ENCODE results near the gene DIP2C. TPM values are rescaled to one million over a fixed set of nuclear protein-coding genes. Genes with fewer than 3 reads are reported as not detected.
"Not testable (repeated sequence)": the region's sequence is repeated elsewhere in the genome, so short reads cannot be mapped to it uniquely, and the experiment has no call there.

The DIP2C gene
- total RNA-seq, 4 donors from 2014 or later, result 13.4 to 32.0 (median 18.4) TPM

DNA sequence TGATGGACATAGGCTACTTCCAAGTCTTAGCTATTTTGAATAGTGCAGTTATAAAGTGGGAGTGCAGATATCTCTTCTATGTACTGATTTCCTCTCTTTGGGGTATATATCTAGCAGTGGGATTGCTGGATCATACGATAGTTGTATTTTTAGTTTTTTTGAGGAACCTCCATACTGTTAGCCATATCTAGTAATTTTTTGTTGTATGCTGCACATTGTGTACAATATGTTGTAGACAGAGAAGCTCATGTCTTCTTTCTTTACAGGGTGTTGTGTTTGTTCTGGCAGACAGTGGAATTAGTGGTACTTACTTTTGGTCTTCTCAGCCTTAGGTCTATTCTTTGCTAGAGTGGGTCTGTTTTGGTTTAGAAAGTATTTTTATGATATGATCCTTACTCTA is 13.7 kb upstream of the DIP2C start:
- TF ChIP-seq POLR2AphosphoS5 (IDR thresholded peaks at IDR 0.05), result no peak
- TF ChIP-seq, protein P1, sequence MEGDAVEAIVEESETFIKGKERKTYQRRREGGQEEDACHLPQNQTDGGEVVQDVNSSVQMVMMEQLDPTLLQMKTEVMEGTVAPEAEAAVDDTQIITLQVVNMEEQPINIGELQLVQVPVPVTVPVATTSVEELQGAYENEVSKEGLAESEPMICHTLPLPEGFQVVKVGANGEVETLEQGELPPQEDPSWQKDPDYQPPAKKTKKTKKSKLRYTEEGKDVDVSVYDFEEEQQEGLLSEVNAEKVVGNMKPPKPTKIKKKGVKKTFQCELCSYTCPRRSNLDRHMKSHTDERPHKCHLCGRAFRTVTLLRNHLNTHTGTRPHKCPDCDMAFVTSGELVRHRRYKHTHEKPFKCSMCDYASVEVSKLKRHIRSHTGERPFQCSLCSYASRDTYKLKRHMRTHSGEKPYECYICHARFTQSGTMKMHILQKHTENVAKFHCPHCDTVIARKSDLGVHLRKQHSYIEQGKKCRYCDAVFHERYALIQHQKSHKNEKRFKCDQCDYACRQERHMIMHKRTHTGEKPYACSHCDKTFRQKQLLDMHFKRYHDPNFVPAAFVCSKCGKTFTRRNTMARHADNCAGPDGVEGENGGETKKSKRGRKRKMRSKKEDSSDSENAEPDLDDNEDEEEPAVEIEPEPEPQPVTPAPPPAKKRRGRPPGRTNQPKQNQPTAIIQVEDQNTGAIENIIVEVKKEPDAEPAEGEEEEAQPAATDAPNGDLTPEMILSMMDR (IDR thresholded peaks at IDR 0.05), result no peak
- no peak for TF ChIP-seq EP300 (IDR thresholded peaks at IDR 0.05; ENCODE audit: low read depth)
- TF ChIP-seq POLR2A (IDR thresholded peaks at IDR 0.05), result no peak
- Histone ChIP-seq H3K36me3 (no peaks in the 10 kb centered on the region), H3K4me1 (no peaks in the 10 kb centered on the region), H3K4me3 (no peak overlapping the region), H3K27me3 (peaks cover 17% of the 10 kb centered on the region), H3K9me3 (peaks cover 0 to 6% of the 10 kb centered on the region in 2 donors), H3K27ac (no peak overlapping the region)
- 86 to 97% methylated on average over 1 of the region's 1 CpG for WGBS, 2 donors (ENCODE audit: low coverage in 1 of 2)
- no peak for DNase-seq
- intact Hi-C loops (cut with DNase I; ENCODE audit: low total_unique reads) (loop anchor here (10.0 kb wide), 1 partner anchor 72 kb away; no protein-coding TSS in a partner anchor), in situ Hi-C loops (cut with MboI; ENCODE audit: low pct_ligation_motif_present in 1 of 4, low pct_unique_long_range_greater_than_20kb in 1 of 4, low sequenced_read_pairs in 3 of 4) (no loop called here)

DNA sequence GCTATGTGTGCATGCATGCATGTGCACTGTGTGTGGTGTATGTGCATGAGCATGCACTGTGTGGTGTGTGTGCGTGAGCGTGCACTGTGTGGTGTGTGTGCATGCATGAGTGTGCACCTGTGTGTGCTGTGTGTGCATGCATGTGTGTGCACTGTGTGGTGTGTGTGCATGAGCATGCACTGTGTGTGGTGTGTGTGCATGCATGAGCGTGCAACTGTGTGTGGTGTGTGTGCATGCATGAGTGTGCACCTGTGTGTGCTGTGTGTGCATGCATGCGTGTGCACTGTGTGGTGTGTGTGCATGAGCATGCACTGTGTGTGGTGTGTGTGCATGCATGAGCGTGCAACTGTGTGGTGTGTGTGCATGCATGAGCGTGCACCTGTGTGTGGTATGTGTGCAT is 10.7 kb upstream of the DIP2C start:
- intact Hi-C loops (cut with DNase I; ENCODE audit: low total_unique reads), result loop anchor here (10.0 kb wide), 1 partner anchor 75 kb away; no protein-coding TSS in a partner anchor
- in situ Hi-C loops (cut with MboI; ENCODE audit: low pct_ligation_motif_present in 1 of 4, low pct_unique_long_range_greater_than_20kb in 1 of 4, low sequenced_read_pairs in 3 of 4); H3K27ac ChIP-seq: not testable (repeated sequence)

GRCh38 chr10:697097-697875 is 7.8 kb upstream of the DIP2C start:
- no peaks in the 10 kb centered on the region for H3K36me3 ChIP-seq
- intact Hi-C loops (cut with DNase I; ENCODE audit: low total_unique reads), result no loop called here
- no peak overlapping the region for H3K4me3 ChIP-seq
- H3K4me1 ChIP-seq, result peaks cover 0 to 4% (median 0%) of the 10 kb centered on the region in 4 donors
- H3K27ac ChIP-seq, result no peak overlapping the region
- in situ Hi-C loops (cut with MboI; ENCODE audit: low pct_ligation_motif_present in 1 of 4, low pct_unique_long_range_greater_than_20kb in 1 of 4, low sequenced_read_pairs in 3 of 4), result loop anchor here in 1 of 4 donors (25.0 kb wide), 1 partner anchor 185 kb away; no protein-coding TSS in a partner anchor
- no peaks in the 10 kb centered on the region for H3K9me3 ChIP-seq
- peaks cover 13% of the 10 kb centered on the region for H3K27me3 ChIP-seq
- 80% methylated on average over 30 of the region's 30 CpGs; no CpG with 5 or more reads in 1 of the 2 donors for WGBS, 2 donors (ENCODE audit: low coverage in 1 of 2)
- DNase-seq, result no peak
- TF ChIP-seq EP300 (IDR thresholded peaks at IDR 0.05; ENCODE audit: low read depth) (no peak), POLR2A (IDR thresholded peaks at IDR 0.05) (no peak), POLR2AphosphoS5 (IDR thresholded peaks at IDR 0.05) (no peak)
- TF ChIP-seq, protein P1 (IDR thresholded peaks at IDR 0.05), result no peak

More for the DNA sequence above, 10.7 kb upstream of the DIP2C start:
- H3K4me1 ChIP-seq, H3K9me3 ChIP-seq, DNase-seq, H3K36me3 ChIP-seq, H3K4me3 ChIP-seq: not testable (repeated sequence)
- H3K27me3 ChIP-seq, result peaks cover 17% of the 10 kb centered on the region
- 91 to 100% methylated on average over 4 to 6 of the region's 6 CpGs for WGBS, 2 donors (ENCODE audit: low coverage in 1 of 2)

DNA sequence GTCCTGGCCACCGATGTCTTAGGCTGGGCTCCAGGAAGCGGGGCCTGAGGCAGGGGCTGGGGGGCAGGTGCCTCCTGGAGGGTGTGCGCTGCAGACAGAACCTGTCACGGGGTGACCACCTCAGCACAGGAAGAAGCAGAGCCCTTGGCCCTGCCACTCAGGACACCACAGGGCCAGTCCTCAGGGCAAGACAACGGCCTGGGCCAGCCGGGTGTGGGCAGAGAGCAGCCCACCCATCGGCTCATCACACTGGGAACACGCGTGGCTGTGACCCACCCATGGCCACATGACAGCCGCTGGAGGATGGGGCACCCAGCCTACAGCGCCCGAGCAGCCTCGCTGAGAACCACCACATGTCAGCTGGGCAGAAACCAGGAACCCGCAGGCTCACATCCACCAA is 5.9 kb upstream of the DIP2C start:
- peaks cover 0 to 8% (median 2%) of the 10 kb centered on the region in 4 donors for H3K4me1 ChIP-seq
- H3K27me3 ChIP-seq, result peaks cover 13% of the 10 kb centered on the region
- no peak overlapping the region for H3K27ac ChIP-seq
- no peaks in the 10 kb centered on the region for H3K36me3 ChIP-seq
- intact Hi-C loops (cut with DNase I; ENCODE audit: low total_unique reads), result no loop called here
- no peaks in the 10 kb centered on the region for H3K9me3 ChIP-seq
- in situ Hi-C loops (cut with MboI; ENCODE audit: low pct_ligation_motif_present in 1 of 4, low pct_unique_long_range_greater_than_20kb in 1 of 4, low sequenced_read_pairs in 3 of 4), result loop anchor here in 1 of 4 donors (25.0 kb wide), 1 partner anchor 183 kb away; no protein-coding TSS in a partner anchor
- H3K4me3 ChIP-seq, result no peak overlapping the region
- WGBS, 2 donors (ENCODE audit: low coverage in 1 of 2), result 93% methylated on average over 12 of the region's 14 CpGs; no CpG with 5 or more reads in 1 of the 2 donors
- TF ChIP-seq, protein P1 (IDR thresholded peaks at IDR 0.05), result no peak
- TF ChIP-seq EP300 (IDR thresholded peaks at IDR 0.05; ENCODE audit: low read depth) (no peak), POLR2AphosphoS5 (IDR thresholded peaks at IDR 0.05) (no peak), POLR2A (IDR thresholded peaks at IDR 0.05) (no peak)
- DNase-seq, result no peak

Data from transverse colon (tissue), 4 donors.